ENCODE measurements around the gene FZR1.
"Not testable (repeated sequence)": the region's sequence is repeated elsewhere in the genome, so short reads cannot be mapped to it uniquely, and the experiment has no call there.

The FZR1 gene

DNA sequence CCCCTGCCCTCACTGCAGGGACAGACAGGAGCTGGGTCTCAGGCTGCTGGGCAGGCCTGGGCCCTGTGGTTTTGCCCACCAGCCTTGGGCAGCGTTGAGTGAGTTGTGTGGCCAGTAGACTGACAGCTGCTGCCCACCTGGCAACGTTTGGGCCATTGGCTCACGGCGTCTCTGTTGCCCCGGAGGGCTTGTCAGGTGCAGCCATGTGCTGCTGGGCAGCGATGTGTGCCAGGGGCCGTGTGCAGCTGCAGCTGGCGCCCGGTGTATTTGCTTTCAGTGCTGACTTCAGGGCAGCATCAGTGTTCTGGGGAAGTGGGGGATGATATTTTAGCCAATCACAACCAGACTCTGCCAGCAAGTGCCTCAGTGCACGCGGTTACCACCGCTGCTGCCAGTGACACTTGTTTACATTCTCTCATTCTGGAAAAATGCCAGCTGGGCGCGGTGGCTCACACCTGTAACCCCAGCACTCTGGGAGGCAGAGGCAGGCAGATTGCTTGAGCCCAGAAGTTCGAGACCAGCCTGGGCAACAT is 10.6 kb downstream of the FZR1 start:
- no peak for FAIRE-seq

DNA sequence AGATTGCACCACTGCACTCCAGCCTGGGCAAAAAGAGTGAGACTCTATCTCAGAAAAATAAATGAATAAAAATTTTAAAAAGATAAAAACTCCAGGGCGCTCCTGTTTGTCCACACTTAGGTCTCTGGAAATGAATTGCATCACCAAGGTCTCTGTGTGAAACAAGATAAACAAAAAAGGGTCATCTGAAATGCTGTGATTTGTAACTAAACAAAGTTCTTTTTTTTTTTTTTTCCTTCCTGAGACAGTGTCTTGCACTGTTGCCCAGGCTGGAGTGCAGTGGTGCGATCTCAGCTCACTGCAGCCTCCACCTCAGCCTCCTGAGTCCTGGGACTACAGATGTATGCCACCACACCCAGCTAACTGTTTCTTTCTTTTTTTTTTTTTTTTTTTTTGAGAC is 11.5 kb downstream of the FZR1 start:
- no peak for FAIRE-seq

- no peak for FAIRE-seq
Measured at GRCh38 chr19:3518255-3518654, 12.1 kb downstream of the FZR1 start.

- no peak for FAIRE-seq
Measured at GRCh38 chr19:3518659-3519058, 12.5 kb downstream of the FZR1 start.

DNA sequence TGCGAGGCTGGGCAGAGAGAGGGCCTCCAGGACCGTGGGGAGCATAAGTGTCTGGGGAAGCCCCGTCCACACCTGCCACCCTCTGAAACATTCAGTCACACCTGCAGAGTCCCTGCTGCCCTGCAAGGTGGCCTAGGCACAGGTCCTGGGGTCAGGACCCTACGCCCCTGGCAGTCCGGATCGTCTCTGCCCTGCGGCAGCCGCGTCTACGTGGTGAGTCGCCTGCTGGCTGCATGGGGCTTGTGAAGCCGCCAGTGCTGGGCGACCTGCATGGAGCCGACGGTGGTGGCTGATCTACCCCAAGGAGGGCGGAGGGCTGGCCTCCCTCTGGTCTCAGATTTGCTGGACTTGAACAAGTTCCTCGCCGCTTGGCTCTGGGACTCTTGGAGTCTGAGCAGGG is 13.0 kb downstream of the FZR1 start:
- FAIRE-seq: no peak

GRCh38 chr19:3520166-3521103 is 14.3 kb downstream of the FZR1 start:
- no peak for FAIRE-seq

- no peak for FAIRE-seq
Measured at GRCh38 chr19:3521104-3521445, 15.0 kb downstream of the FZR1 start.

DNA sequence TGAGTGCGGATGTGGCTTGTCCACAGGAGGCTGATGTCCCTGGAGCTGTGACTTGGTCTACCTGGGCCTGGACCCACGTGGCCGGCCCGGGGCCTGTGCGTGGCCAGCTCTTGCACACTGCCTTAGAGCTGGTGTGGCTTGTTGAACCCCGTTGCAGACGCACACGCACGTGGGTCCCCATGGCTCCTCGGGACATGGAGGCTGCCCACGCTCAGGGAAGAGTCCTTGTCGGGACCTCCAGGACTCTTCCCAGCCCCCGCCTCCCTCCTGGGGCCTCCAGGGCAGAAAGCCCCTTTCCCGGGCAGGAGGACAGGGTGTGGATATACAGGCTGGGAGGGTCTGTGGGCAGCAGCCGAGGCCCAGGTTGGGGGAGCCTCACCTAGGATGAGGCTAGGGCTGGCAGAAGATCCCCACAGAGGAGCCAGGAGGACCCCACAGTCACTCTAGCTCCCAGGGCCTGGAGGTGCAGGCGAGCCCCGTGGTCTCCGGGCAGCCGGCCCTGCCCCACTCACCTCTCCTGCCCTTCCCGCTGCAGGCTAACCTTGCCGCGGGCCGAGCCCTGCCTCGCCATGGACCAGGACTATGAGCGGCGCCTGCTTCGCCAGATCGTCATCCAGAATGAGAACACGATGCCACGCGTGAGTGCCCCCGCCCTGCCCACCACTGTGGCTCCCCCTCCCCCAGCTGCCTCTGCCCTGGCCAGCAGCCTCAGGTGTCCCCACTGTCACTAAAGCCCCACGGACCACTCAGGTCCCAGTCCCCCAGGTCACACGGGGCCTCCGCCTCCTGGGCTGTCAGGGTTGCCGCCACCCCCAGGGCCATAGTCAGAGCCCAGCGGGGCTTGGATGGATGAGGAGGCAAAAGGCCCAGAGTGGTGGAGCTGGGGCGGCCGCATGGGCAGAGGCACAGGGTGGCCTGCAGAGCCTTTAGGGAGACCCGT is 16.6 kb downstream of the FZR1 start:
- no peak for FAIRE-seq

- FAIRE-seq: no peak
Measured at GRCh38 chr19:3523361-3524077, 17.4 kb downstream of the FZR1 start.

DNA sequence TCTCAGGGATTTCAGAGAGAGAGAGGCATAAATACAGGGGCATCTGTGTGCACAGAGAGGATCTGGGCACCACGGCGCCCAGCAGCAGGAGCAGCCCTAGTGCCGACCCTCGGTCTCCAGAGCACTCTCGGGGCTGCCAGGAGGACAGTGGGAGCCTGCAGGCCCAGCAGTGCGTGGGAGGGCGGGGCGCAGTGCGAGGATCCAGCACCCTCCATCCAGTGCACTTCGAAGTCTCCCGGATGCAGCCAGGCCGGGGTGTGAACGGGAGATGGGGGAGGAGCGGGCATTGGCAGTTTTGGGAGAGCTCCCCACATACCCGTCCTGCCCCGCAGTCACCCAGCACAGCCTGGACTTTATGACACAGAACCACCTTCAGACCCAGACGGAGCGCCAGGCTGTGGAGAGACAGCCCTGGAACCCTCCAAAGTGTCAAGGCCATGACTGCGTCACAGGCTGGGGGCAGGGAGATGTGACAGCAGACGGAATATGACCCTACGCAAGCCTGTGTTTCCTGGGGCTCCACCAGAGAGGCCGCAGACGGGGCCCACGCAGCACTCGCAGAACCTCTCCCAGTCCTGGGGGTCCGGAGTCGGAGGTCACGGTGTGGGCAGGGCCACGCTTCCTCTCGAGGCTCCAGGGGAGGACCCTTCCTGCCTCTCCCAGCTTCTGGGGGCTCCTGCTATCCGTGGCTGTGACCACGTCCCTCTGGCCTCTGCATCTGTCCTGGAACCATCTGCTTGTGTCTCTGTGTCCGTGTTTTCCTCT is 18.1 kb downstream of the FZR1 start:
- FAIRE-seq: no peak

DNA sequence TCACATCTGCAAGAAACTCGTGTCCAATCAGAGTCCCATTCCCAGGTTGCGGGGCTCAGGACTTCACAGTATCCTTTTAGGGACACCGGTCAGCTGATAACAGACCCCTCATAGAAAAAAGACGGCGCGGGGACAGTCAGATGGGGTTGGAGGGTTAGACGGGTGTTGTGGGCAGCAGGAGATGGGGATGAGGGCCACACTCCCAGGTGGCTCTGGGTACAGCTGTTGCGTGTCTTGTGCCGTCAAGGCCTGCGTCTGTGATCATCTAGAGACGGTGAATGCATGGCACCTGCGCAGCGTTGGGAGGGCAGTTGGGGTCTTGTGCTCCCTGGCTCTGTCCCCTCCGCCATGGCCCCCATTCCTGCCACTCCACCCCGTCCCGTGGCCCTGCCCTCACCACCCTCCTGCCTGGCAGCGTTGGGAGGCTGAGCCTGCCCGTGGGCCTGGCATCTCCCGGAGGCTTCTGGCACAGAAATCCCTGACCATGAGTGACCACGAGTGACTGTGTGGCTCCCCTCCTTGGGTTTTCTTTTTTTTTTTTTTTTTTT is 18.9 kb downstream of the FZR1 start:
- no peak for FAIRE-seq

DNA sequence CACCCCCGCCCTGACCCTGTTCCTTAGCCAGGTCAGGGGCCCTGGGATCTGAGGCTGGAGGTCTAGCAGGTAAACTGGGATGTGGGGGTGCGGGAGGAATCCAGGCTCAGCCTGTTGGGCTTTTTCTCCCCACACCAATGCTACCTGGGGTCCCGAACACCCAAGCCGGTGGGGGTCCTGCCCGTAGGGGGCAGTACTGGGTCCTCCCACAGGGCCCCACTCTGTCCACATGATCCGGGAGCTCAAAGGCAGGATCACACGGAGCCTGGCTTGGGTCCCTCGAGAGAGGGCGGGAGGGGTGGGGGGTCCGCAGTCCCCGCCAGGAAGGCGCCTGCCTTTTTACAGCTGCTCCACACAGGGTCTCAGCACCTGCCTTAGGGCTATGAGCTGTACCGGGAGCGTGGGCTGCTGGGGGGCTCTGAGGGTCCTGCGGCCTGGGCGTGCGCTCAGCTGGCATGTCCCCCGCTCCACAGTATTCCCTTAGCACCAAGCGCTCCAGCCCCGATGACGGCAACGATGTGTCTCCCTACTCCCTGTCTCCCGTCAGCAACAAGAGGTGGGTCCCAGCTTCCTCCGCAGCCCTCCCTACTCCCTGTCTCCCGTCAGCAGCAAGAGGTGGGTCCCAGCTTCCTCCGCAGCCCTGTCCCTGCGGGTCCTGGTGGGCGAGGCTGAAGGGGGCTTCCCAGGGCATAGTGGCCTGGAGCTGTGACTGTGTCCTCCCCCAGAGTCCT is 20.6 kb downstream of the FZR1 start:
- FAIRE-seq: no peak

DNA sequence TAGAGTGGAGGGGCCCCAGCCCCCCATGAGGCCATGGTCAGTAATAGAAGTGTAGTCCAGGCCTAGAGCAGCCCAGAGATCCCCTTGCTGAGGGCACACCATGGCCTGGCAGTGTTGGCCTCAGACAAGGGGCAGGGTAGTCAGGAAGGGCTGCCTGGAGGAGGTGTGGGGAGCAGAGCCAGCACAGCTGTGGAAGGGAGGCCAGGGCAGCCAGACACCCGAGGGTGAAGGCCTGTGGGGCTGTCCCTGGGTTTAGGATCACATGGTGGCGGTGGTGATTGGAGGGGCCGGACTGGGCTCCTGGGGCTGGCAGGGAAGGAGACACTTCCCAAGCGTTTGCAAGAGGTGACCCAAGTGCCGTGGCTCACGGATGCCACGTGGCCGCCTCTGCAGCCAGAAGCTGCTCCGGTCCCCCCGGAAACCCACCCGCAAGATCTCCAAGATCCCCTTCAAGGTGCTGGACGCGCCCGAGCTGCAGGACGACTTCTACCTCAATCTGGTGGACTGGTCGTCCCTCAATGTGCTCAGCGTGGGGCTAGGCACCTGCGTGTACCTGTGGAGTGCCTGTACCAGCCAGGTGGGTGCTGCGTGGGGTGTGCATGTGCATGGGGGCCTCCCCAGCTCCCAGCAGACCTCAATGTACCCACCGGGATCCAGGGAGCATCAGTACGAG is 21.3 kb downstream of the FZR1 start:
- no peak for FAIRE-seq

GRCh38 chr19:3528080-3528479 is 22.0 kb downstream of the FZR1 start:
- FAIRE-seq: no peak

DNA sequence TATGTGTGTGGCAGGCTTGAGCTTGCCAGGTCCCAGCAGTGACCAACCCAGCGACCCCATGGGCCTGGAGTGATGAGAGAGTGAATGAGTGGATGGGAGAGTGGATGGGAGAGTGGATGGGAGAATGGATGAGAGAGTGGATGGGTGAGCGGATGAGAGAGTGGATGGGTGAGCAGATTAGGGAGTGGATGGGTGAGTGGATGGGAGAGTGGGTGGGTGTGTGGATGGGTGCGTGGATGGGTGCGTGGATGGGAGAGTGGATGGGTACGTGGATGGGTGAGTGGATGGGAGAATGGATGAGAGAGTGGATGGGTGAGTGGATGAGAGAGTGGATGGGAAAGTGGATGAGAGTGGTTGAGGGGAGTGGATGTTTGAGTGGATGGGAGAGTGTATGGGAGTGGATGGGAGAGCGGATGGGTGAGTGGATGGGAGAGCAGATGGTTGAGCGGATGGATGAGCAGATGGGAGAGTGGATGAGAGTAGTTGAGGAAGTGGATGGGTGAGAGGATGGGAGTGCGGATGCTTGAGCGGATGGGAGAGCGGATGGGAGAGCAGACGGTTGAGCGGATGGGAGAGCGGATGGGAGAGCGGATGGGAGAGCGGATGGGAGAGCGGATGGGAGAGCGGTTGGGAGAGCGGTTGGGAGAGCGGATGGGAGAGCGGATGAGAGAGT is 22.6 kb downstream of the FZR1 start:
- FAIRE-seq: no peak

DNA sequence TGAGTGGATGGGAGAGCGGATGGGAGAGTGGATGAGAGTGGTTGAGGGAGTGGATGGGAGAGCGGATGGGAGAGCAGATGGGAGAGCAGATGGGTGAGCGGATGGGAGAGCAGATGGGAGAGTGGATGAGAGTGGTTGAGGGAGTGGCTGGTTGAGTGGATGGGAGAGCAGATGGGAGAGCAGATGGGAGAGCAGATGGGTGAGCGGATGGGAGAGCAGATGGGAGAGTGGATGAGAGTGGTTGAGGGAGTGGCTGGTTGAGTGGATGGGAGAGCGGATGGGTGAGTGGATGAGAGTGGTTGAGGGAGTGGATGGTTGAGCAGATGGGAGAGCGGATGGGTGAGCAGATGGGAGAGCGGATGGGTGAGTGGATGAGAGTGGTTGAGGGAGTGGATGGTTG is 23.2 kb downstream of the FZR1 start:
- not testable (repeated sequence) for FAIRE-seq

DNA sequence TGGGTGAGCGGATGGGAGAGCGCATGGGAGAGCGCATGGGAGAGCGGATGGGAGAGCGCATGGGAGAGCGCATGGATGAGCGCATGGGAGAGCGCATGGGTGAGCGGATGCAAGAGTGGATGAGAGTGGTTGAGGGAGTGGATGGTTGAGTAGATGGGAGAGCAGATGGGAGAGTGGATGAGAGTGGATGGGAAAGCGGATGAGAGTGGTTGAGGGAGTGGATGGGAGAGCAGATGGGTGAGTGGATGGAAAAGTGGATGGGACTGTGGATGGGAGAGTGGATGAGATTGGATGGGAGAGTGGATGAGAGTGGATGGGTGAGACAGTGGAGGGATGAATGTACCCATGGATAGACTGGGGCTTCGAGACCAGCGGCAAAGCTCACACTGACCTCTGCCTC is 24.3 kb downstream of the FZR1 start:
- no peak for FAIRE-seq

DNA sequence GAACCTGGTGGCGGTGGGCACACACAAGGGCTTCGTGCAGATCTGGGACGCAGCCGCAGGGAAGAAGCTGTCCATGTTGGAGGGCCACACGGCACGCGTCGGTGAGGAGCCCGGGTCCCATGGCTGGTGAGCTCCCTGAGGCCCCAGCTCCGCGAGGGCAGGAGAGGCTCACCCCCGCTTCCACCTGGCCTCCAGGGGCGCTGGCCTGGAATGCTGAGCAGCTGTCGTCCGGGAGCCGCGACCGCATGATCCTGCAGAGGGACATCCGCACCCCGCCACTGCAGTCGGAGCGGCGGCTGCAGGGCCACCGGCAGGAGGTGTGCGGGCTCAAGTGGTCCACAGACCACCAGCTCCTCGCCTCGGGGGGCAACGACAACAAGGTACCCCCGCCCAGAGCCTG is 25.6 kb downstream of the FZR1 start:
- FAIRE-seq: no peak

DNA sequence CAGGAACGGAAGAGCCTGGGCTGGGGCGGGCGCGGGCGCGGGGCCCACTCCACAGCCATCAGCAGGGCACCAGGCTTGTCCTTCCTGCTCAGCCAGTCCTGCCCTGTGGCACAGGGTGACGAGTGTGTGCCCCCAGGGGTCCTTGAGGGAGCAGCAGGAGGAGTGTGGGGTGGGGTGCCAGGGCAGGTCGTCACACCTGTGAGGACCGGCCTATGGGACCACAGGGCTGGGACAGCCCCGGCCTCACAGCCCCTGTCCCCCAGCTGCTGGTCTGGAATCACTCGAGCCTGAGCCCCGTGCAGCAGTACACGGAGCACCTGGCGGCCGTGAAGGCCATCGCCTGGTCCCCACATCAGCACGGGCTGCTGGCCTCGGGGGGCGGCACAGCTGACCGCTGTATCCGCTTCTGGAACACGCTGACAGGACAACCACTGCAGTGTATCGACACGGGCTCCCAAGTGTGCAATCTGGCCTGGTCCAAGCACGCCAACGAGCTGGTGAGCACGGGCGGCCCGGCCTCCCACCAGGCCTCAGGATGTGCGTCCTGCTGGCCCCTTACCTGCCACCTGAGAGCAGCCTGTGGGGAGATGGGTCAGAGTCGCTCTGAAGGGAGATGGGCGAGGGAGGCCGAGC is 26.2 kb downstream of the FZR1 start:
- FAIRE-seq: no peak

Data from TTC549 (cell line).